PFSK-1 (cell line): ENCODE results near the gene GTPBP6.

Experiments used
- FOXP2 ChIP-seq: optimal IDR thresholded peaks from 2 replicates; pipeline ENCODE3; 2011; ENCODE audit warnings: borderline replicate concordance, control low read depth, inconsistent platforms; ENCODE audit not compliant: insufficient read depth; ENCODE audit errors: extremely low read length, extremely low read depth
- POLR2AphosphoS5 ChIP-seq: IDR thresholded peaks from 2 replicates; pipeline ENCODE4 v1.6.1; 2012; ENCODE audit warnings: low read depth, mild to moderate bottlenecking, control low read depth, low read length, moderate library complexity
- REST ChIP-seq, 2 experiments: IDR thresholded peaks; 2 replicates each; pipeline versions ENCODE4 v1.6.1 to v1.8.0; 2011 to 2012; ENCODE audit warnings: low read depth in 2 of 2, low read length in 2 of 2, control low read depth in 1 of 2, inconsistent platforms in 1 of 2, mild to moderate bottlenecking in 1 of 2, moderate library complexity in 1 of 2; ENCODE audit not compliant: insufficient read depth in 1 of 2
- SIN3A ChIP-seq: IDR thresholded peaks from 2 replicates; pipeline ENCODE4 v1.6.1; 2012; ENCODE audit warnings: mild to moderate bottlenecking, low read length, moderate library complexity, borderline replicate concordance; ENCODE audit not compliant: insufficient read depth
- TAF1 ChIP-seq: IDR thresholded peaks from 2 replicates; pipeline ENCODE4 v1.6.1; 2012; ENCODE audit warnings: low read length, control low read depth, borderline replicate concordance; ENCODE audit not compliant: insufficient read depth

The GTPBP6 gene

GRCh38 chrX:362937-363620 lies 44.5 kb upstream of the GTPBP6 start:
- TF ChIP-seq TAF1, result no peak
- no peak for TF ChIP-seq REST (IDR thresholded peaks at IDR 0.05; ENCODE audit: insufficient read depth in 1 of 2, low read depth in 2 of 2, low read length in 2 of 2)
- no peak for TF ChIP-seq SIN3A
- TF ChIP-seq FOXP2, result no peak
- no peak for TF ChIP-seq POLR2AphosphoS5

GRCh38 chrX:362351-362750 lies 43.8 kb upstream of the GTPBP6 start:
- TF ChIP-seq POLR2AphosphoS5 (no peak), TAF1 (no peak), FOXP2 (no peak), REST (IDR thresholded peaks at IDR 0.05; ENCODE audit: insufficient read depth in 1 of 2, low read depth in 2 of 2, low read length in 2 of 2) (no peak), SIN3A (no peak)

- TF ChIP-seq POLR2AphosphoS5, result no peak
- TF ChIP-seq TAF1, result no peak
- no peak for TF ChIP-seq REST (IDR thresholded peaks at IDR 0.05; ENCODE audit: insufficient read depth in 1 of 2, low read depth in 2 of 2, low read length in 2 of 2)
- no peak for TF ChIP-seq FOXP2
- no peak for TF ChIP-seq SIN3A
Measured at GRCh38 chrX:361231-362145, 42.9 kb upstream of the GTPBP6 start.

- TF ChIP-seq TAF1 (no peak), FOXP2 (no peak), POLR2AphosphoS5 (no peak), SIN3A (no peak), REST (IDR thresholded peaks at IDR 0.05; ENCODE audit: insufficient read depth in 1 of 2, low read depth in 2 of 2, low read length in 2 of 2) (no peak)
Measured at GRCh38 chrX:360496-361150, 42.0 kb upstream of the GTPBP6 start.
